Lower leg skin (tissue), 4 donors: ENCODE data around the gene MMS22L. TPM values are rescaled to one million over a fixed set of nuclear protein-coding genes. Genes with fewer than 3 reads are reported as not detected.

ENCODE experiments used
- DNase-seq, 2 donors: peaks; one replicate each; pipeline ENCODE4 v3.0.0-alpha.2; 2019; ENCODE audit warnings: low spot score in 2 of 2
- H3K4me3 ChIP-seq: fragments of 200-600 bp; sonication (generic); 2 replicates; pipeline ENCODE4 v1.5.1; 2017; ENCODE audit warnings: mild to moderate bottlenecking, low read depth; ENCODE audit not compliant: poor library complexity, severe bottlenecking
- CTCF ChIP-seq, 3 donors: fragments of 450-650 bp; IDR thresholded peaks; one replicate each; pipeline ENCODE4 v1.5.1; 2016; ENCODE audit warnings: antibody characterized with exemption in 3 of 3, mild to moderate bottlenecking in 3 of 3, moderate library complexity in 2 of 3
- POLR2A ChIP-seq, 2 donors: fragments of 450-650 bp; IDR thresholded peaks; one replicate each; pipeline ENCODE4 v1.6.1; 2016 to 2017; ENCODE audit warnings: antibody characterized with exemption in 2 of 2, mild to moderate bottlenecking in 1 of 2, moderate library complexity in 1 of 2
- WGBS, 2 donors: methylation state at CpG; one replicate each; pipeline ENCODE4 v1.1.5; 2018; 5-methylcytosine and 5-hydroxymethylcytosine counted together
- intact Hi-C: fragments of 100-400 bp; cut with DNase I; formaldehyde crosslinking; loops from one replicate; pipeline ENCODE4 v1.15.0; 2023; ENCODE audit warnings: low total_unique reads
- total RNA-seq, 4 donors: library from RNA; depleted of rRNA; stranded (reverse); fragments of >200 nt; gene quantifications; one replicate each; pipeline ENCODE4 v1.1.0, GENCODE V29; 2016

The MMS22L gene
- total RNA-seq, 4 donors from 2014 or later = 3.5 to 31.7 (median 11.7) TPM

- DNase-seq = no peak
- no peak overlapping the region for H3K4me3 ChIP-seq
- WGBS, 2 donors = 78 to 93% methylated on average over 4 of the region's 4 CpGs
- intact Hi-C loops = no loop called here
- TF ChIP-seq POLR2A (IDR thresholded peaks at IDR 0.05) (no peak), CTCF (IDR thresholded peaks at IDR 0.05) (no peak)
Observed at GRCh38 chr6:97275804-97276203, 7.2 kb downstream of the MMS22L start.

GRCh38 chr6:97269821-97270220, 13.2 kb downstream of the MMS22L start:
- no peak overlapping the region for H3K4me3 ChIP-seq
- intact Hi-C loops = no loop called here
- WGBS, 2 donors = 92 to 97% methylated on average over 1 of the region's 1 CpG
- no peak for DNase-seq
- TF ChIP-seq POLR2A (IDR thresholded peaks at IDR 0.05) (no peak), CTCF (IDR thresholded peaks at IDR 0.05) (no peak)

- H3K4me3 ChIP-seq = no peak overlapping the region
- 84 to 86% methylated on average over 2 of the region's 2 CpGs for WGBS, 2 donors
- intact Hi-C loops = no loop called here
- TF ChIP-seq POLR2A (IDR thresholded peaks at IDR 0.05) (no peak), CTCF (IDR thresholded peaks at IDR 0.05) (no peak)
- no peak for DNase-seq
Observed at GRCh38 chr6:97262676-97263075, 20.3 kb downstream of the MMS22L start.

DNA sequence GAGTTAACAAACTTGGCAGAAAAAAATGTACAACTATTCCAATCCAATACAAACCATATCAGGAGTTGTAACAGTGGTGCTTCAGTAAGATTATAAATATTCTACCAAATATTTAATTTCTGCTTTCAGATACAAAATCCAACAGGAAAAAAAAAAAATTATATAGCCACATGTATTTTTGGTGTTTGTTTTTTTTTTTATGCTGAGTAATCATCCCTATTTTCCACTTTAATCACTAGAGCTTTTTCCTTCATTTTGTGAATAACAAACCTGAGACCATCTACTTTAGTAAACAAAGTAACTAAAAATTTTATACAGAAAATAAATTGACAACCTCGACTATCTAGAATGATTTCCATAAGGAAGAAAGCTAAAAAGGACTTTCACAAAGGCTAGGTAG, 36.2 kb downstream of the MMS22L start:
- DNase-seq = no peak
- intact Hi-C loops = no loop called here
- TF ChIP-seq POLR2A (IDR thresholded peaks at IDR 0.05) = no peak
- TF ChIP-seq CTCF (IDR thresholded peaks at IDR 0.05) = no peak
- H3K4me3 ChIP-seq = no peak overlapping the region
- WGBS, 2 donors = 91% methylated on average over 1 of the region's 1 CpG

DNA sequence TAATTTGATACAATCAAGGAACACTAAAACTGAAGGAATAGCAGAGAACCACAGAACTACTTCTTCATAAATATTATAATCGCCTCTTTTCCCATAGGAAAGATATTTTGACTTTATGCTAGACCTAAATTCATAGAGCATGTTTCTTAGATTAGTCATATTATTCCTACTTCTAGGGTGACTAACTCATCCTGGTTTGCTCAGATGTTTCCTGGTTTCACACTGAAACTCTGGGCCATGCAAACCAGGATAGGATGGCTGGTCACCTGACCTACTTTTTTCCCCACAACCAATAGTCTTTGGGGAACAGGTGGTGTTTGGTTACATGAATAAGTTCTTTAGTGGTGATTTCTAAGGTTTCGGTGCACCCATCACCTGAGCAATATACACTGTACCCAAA, 42.8 kb downstream of the MMS22L start:
- WGBS, 2 donors = 97 to 99% methylated on average over 2 of the region's 2 CpGs
- intact Hi-C loops = no loop called here
- no peak overlapping the region for H3K4me3 ChIP-seq
- TF ChIP-seq POLR2A (IDR thresholded peaks at IDR 0.05) (no peak), CTCF (IDR thresholded peaks at IDR 0.05) (no peak)
- no peak for DNase-seq

GRCh38 chr6:97231911-97232310, 51.1 kb downstream of the MMS22L start:
- no peak for DNase-seq
- intact Hi-C loops = no loop called here
- H3K4me3 ChIP-seq = no peak overlapping the region
- WGBS, 2 donors = 94 to 98% methylated on average over 1 of the region's 1 CpG
- TF ChIP-seq CTCF (IDR thresholded peaks at IDR 0.05) = no peak
